Suprapubic skin (tissue), 3 donors: Measurements from ENCODE around the gene CEP41.

Experiments
- CTCF ChIP-seq, 2 donors: fragments of 200-600 bp in 1 of 2; fragments of 450-650 bp in 1 of 2; sonication (generic) in 1 of 2; IDR thresholded peaks; one replicate each; pipeline ENCODE4 v1.5.1; 2016 to 2019; ENCODE audit warnings: antibody characterized with exemption in 2 of 2, mild to moderate bottlenecking in 1 of 2, moderate library complexity in 1 of 2
- POLR2AphosphoS5 ChIP-seq, 3 donors: sonication (generic); formaldehyde crosslinking; IDR thresholded peaks; one replicate each; pipeline ENCODE4 v1.6.1; 2017; ENCODE audit warnings: antibody characterized with exemption in 3 of 3

DNA sequence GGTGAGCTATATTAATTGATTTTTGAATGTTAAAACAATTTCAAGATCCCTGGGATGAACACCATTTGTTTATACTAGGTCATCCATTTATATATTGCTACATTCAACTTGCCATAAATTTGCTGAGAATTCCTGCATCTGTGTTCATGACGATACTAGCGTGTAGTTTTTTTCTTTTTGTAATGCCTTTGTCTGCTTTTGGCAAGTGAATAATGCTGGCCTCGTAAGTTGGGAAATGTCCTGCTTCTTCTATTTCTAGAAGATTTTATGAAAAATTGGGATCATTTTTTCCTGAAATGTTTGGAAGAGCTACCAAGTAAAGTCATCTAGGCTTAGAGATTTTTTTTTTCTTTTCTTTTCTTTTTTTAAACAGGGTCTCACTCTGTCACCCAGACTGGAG is 38.2 kb upstream of the CEP41 start:
- TF ChIP-seq POLR2AphosphoS5 (IDR thresholded peaks at IDR 0.05) (no peak), CTCF (IDR thresholded peaks at IDR 0.05) (no peak)
